GM19238 (cell line): ENCODE data around the gene ATP11B.

Experiments used
- DNase-seq: peaks from one replicate; pipeline ENCODE4 v3.0.0; 2011; ENCODE audit warnings: low spot score; ENCODE audit not compliant: insufficient read length

The ATP11B gene

DNA sequence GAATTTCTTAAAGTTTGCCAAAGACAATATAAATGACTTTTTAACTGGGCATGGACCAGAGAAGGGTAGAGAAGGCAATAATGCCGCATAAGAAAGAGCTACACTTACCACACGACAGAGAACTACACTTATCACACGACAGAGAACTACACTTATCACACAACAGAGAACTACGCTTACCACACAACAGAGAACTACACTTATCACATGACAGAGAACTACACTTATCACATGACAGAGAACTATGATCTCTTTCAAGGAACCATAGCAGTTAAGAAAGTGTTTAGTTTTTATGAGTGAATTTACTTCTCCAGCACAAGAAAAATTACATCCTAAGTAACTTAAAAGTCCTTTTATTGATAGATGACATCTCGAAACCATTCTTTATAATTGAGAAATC, 155.0 kb downstream of the ATP11B start:
- no peak for DNase-seq

DNA sequence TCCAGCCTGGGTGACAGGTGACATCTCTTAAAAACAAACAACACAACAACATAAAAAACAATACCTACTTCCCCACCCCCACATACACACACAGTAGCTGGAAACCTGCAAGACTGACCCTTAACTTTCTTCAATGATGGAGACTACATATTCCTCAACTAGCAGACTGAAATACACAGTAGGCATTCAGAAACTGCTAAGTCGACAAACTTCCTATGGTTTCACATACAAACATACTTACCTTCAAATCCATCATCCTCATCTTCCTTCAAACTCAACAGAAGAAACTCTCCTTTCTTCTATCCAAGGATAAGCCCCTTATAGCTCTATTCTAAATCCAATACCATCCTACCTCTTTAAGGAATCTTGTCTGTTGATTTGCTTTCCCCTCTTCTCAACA, 156.4 kb downstream of the ATP11B start:
- DNase-seq, result no peak

DNA sequence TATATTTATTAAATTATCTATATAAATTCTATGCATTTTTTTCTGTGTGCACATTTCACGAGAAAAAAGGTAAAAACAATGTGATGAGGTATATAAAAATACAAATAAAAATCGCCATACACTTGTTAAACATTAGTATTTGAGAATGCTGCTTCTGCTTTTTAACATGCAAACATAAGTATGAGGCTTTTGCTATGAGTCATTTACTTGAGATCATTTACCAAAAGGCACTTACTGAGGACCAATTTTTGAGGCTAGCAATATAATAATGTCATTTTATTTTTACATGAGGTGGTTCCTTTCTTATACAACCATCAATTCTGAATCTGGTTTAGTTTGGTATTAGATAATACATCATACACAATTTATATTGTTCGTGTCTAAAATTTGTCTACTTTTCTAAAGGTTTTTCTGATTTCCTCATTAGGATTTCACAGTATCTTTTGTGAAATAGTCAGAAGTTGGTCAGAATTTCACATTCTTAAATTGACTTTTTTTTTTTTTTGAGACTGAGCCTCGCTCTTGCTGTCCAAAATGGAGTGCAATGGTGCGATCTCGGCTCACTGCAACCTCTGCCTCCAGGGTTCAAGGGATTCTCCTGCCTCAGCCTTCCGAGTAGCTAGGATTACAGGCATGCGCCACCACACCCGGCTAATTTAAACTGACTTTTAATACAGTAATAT, 161.4 kb downstream of the ATP11B start:
- DNase-seq, result no peak

DNA sequence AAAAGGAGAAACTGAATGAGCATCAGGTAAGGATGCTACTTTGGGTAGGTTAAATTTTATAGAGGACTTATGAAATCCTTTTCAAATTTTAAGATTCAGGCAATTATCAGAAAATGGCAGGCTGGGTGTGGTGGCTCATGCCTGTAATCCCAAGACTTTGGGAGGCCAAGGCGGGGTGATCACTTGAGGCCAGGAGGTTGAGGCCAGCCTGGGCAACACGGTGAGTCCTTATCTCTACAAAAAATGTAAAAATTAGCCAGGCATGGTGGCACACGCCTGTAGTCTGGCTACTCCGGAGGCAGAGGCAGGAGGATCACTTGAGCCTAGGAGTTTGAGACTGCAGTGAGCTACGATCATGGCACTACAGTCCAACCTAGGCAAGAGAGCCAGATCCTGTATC, 163.9 kb downstream of the ATP11B start:
- DNase-seq, result no peak

DNA sequence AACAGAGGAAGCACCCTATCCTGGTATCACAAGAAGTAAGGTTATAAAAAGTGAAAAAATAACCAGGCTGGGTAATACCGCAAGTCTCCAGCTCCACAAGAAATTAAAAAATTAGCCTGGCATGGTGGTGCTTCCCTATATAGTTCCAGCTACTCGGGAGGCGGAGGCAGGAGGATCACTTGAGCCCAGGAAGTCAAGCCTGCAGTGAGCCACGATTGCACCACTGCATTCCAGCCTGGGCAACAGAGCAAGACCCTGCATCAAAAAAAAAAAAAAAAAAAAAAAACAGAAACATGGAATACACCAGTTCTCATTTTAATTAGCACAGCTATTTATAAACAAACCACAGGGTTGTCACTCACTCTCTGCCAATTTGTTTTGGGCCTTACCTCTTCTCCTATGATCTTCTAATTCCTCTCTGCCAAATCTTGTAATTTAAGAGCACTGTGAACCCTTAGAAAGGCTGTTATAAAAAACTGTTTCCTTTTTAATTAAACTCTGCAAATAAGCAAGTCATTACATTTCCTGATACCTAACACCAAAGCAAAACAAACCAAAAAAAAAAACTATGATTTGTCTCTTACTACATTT, 164.5 kb downstream of the ATP11B start:
- no peak for DNase-seq

DNA sequence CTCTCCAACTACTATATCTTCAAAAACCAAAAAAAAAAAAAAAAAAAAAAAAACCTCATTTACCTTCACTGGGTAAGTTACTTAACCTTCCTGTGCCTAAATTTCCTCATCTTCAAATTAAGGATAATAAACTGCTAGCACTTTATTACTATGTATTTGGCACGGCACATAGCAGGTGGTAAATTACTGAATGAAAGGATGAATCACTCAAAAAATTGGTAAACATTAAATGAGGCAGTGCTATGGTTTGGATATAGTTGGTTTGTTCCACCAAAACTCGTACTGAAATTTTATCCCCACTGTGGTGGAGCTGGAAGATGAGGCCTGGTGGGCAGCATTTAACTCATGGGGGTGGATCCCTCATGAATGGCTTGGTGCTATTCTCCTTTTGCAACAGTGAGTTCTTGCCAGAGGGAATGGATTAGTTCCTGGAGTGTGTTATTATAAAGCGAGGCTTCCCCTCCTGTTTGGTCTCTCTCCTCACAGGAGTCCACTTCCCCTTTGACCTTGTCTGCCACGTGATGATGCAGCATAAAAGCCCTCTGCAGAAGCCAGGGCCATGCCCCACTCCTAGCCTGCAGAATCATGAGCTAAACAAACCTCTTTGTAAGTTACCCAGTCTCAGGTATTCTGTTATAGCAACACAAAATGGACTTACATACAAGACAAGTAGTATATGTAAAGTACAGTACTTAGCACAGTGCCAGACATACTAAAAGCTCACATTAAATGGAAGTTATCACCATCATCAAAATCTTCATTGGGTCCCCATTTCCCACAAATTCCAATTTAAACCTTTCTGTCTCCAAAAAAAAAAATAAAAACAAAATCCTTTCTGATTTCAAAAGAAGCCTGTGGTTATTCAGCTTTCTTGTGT, 166.4 kb downstream of the ATP11B start:
- DNase-seq, result no peak

DNA sequence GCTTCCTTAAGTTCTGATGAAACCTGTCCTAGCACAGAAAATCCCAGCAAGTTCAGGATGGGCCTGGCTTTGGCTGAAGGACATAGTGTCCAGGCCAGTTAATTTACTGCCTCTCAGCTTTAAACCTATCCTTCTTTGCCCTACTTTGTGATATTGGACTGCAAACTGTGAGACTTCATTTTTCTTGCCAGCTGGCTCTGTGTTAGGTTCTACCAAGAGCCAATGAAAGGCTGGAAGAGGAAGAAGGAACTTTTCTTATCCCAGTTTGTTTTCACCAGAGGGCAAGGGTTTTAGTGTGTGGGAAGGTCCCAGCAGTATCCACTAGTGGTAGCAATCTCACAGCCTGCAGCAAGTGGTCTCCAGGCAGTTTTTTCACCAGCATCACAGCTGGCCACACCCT, 168.9 kb downstream of the ATP11B start:
- no peak for DNase-seq

DNA sequence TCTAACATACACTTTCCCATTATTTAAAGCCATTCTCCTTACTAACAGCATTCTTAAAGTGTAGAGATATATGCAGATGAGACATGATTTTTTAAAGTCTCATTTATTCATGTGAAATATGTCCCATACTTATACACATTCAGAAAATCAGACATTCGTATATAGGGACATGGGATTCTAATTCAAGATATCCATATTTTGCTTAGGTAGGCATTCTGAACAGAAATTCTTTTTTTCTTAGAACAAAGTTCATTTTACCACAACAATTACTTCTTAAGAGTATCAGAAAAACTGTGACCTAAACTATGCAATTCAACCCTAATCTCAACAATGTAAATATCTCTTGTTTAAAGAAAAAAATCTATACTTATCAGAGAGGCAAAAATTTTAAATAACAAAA, 170.9 kb downstream of the ATP11B start:
- no peak for DNase-seq

DNA sequence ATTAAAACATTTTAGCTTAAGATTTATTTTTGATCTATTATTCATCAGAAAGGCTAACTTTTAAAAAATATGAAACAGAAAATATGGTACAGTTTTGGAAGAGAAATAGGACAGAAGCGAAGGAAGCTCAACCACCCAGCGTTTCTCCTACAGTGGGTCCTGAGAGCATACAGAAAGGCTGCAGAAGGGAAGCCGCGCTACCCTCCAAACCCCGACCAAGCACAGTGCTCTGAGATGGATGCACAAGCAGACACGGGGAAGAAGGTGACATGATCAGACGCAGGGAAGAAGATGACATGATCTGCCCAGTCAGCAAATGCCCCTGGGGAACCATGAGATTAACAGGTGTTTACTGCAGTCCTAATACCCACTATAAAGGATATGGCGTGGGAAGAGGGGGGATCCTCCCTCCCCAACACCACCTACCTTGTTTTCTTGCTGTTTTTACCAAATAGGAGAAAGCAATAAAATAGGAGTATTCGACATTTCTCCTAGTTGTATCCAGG, 172.6 kb downstream of the ATP11B start:
- DNase-seq, result no peak

DNA sequence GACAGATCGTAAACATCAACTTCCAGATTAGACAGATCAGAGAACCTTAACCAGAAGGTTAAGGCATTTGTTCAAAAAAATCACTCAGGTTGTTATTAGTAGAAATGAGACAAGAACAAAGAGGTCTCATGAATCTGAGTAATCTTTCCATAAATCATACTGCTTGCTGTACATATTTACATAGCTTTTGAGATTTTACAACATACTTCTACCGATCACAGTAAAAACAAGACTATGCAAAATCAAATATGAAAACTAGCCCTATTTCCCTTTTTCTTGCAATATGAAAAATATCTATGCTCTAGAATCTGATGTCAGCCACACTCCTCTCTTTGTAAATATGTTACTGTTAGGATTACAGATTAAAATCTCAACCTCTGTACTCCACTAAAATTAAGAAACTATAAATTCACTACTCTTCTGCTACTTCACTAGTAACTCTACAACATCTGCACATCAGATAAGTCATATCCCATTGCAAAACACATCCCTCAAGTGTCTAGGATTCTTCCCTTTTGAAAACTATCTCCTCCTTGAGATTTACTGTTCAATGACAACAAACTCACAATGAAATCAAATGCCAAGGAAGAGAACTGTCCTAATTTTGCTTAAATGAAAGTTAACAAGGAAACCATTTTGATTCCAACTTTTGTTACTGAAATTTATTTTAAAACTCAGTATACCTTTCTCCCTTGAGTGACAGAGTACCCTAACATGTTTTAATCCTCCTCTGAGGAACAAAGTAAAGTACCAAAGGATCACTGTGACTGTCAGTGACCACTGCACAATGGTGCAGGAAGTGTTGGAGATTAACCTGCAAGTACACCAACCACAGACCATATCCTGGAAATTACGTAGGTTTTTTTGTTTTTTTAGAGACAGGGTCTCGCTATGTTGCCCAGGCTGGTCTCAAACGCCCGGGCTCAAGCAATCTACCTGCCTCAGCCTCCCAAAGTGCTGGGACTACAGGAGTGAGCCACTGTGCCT, 174.2 kb downstream of the ATP11B start:
- no peak for DNase-seq

DNA sequence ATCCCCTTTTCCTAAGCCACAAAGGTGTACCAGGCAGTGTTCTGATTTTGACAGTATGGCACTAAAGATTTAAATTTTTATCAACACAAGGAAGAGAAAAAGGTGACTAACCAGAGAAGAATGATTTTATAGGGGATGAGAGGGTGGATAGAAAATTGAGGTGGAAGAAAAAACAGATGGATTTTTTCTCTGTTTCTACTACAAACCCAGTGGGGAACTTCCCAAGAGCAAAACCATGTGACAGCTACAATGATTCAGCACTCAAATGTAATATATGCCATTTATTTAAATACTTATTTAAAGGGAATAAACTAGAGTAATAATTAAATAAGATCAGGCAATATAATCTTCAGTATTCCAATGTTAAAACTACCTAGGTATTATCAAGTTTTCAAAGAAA, 176.0 kb downstream of the ATP11B start:
- no peak for DNase-seq

DNA sequence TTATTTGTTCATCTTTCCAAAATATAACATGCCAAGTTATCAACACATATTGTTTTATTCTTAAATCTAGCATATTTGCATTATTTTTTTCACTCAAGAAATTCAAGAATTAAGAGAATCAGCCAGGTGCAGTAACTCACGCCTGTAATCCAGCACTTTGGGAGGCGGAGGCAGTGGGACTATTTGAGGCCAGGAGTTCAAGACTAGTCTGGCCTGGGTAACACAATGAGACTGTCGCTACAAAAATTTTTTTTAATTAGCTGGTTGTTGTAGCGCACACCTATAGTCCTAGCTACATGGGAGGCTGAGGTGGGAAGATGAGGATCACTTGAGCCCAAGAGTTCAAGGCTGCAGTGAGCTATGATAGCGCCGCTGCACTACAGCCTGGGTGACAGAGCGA, 176.5 kb downstream of the ATP11B start:
- no peak for DNase-seq

DNA sequence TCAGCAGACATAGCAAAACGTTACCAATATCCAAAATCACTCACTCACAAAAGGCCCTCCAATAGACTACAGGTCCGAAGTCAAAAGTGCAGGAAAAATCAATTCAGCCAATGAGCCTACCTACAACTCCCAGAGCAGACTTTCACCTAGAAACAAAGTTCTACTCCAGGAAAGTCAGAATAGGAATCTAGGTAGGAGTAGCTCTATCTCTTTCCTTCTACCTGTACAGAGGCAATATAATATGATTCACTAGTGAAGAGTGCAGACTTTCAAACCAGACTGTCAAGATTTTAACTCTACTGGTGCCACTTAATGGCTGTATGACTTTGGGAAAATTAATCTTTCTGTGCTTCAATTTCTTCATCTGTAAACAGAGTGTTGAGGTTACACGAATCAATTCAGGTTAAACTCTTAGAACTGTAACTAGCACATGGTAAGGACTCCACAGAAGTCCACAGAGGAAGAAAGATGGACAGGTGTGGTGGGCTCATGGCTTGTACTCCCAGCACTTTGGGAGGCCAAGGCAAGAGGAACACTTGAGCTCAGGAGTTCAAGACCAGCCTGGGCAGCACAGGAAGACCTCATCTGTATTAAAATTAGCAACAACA, 177.6 kb downstream of the ATP11B start:
- DNase-seq, result no peak
